NCI-H1417 (cell line): ENCODE measurements around the gene SLC39A12.
A peak's percentile ranks its signal among the peaks of the same experiment; 100 is the strongest.

ENCODE experiments used
- DNase-seq, 3 experiments: peaks; one replicate each; lab custom pipeline; 2025; lab: John Stamatoyannopoulos, UW

The SLC39A12 gene

GRCh38 chr10:17963431-17963830 is 11.7 kb downstream of the SLC39A12 start:
- no peak for DNase-seq

- no peak for DNase-seq
These were observed 14.0 kb downstream of the SLC39A12 start for GRCh38 chr10:17965649-17966235.

GRCh38 chr10:17974505-17974904 is 22.8 kb downstream of the SLC39A12 start:
- no peak for DNase-seq

GRCh38 chr10:17980846-17981565 is 29.3 kb downstream of the SLC39A12 start:
- DNase-seq = no peak

GRCh38 chr10:17981766-17982380 is 30.2 kb downstream of the SLC39A12 start:
- DNase-seq = no peak

GRCh38 chr10:17984056-17984455 is 32.3 kb downstream of the SLC39A12 start:
- no peak for DNase-seq

- no peak for DNase-seq
These were observed 32.8 kb downstream of the SLC39A12 start for GRCh38 chr10:17984563-17984962.

- no peak for DNase-seq
These were observed 38.4 kb downstream of the SLC39A12 start for GRCh38 chr10:17989908-17990767.

- no peak for DNase-seq
These were observed 40.5 kb downstream of the SLC39A12 start for GRCh38 chr10:17992266-17992665.

GRCh38 chr10:17993361-17993760 is 41.6 kb downstream of the SLC39A12 start:
- DNase-seq = no peak

- DNase-seq = no peak
These were observed 48.9 kb downstream of the SLC39A12 start for GRCh38 chr10:18000601-18001000.

- DNase-seq = no peak
These were observed 53.7 kb downstream of the SLC39A12 start for GRCh38 chr10:18005445-18005780.

GRCh38 chr10:18005781-18006456 is 54.2 kb downstream of the SLC39A12 start:
- no peak for DNase-seq

- DNase-seq = peak in 1 of 3 experiments; percentile 0
These were observed 57.3 kb downstream of the SLC39A12 start for GRCh38 chr10:18008986-18009385.

GRCh38 chr10:18010050-18010449 is 58.3 kb downstream of the SLC39A12 start:
- no peak for DNase-seq

- no peak for DNase-seq
These were observed 68.8 kb downstream of the SLC39A12 start for GRCh38 chr10:18020523-18020922.

- DNase-seq = no peak
These were observed 70.2 kb downstream of the SLC39A12 start for GRCh38 chr10:18021725-18022480.

GRCh38 chr10:18043148-18044006 is 91.7 kb downstream of the SLC39A12 start:
- DNase-seq = no peak

- no peak for DNase-seq
These were observed 93.4 kb downstream of the SLC39A12 start for GRCh38 chr10:18044976-18045720.
